Vagina (tissue), 2 donors: ENCODE measurements around the gene SIRT2. TPM values are rescaled to one million over a fixed set of nuclear protein-coding genes. Genes with fewer than 3 reads are reported as not detected.

Source experiments
- DNase-seq, 2 donors: peaks; one replicate each; pipeline ENCODE4 v3.0.0-alpha.2; 2017; ENCODE audit errors: extremely low spot score in 2 of 2
- H3K27ac ChIP-seq: fragments of 200-600 bp; sonication (generic); one replicate; pipeline ENCODE4 v1.5.1; 2019
- H3K27me3 ChIP-seq: fragments of 200-600 bp; sonication (generic); one replicate; pipeline ENCODE4 v1.5.1; 2019
- H3K36me3 ChIP-seq, 2 donors: fragments of 200-600 bp; sonication (generic); one replicate each; pipeline ENCODE4 v1.5.1; 2017 to 2019
- H3K4me1 ChIP-seq: fragments of 200-600 bp; sonication (generic); one replicate; pipeline ENCODE4 v1.5.1; 2019
- H3K4me3 ChIP-seq, 2 donors: fragments of 200-600 bp; sonication (generic); 1 replicate in 1 of 2; 2 replicates in 1 of 2; pipeline ENCODE4 v1.5.1; 2016 to 2019
- H3K9me3 ChIP-seq: fragments of 200-600 bp; sonication (generic); one replicate; pipeline ENCODE4 v1.5.1; 2019
- CTCF ChIP-seq, 3 experiments: fragments of 450-650 bp in 2 of 3; fragments of 200-600 bp in 1 of 3; sonication (generic) in 1 of 3; IDR thresholded peaks; one replicate each; pipeline ENCODE4 v1.5.1; 2017 to 2019; ENCODE audit warnings: antibody characterized with exemption in 3 of 3, mild to moderate bottlenecking in 2 of 3, moderate library complexity in 2 of 3
- POLR2A ChIP-seq, 2 donors: fragments of 450-650 bp; IDR thresholded peaks; one replicate each; pipeline ENCODE4 v1.6.1; 2017; ENCODE audit warnings: antibody characterized with exemption in 2 of 2, mild to moderate bottlenecking in 2 of 2, moderate library complexity in 2 of 2
- POLR2AphosphoS5 ChIP-seq, 2 donors: sonication (generic); formaldehyde crosslinking; IDR thresholded peaks; one replicate each; pipeline ENCODE4 v1.9.0; 2017; ENCODE audit warnings: antibody characterized with exemption in 2 of 2, mild to moderate bottlenecking in 2 of 2, low read depth in 1 of 2; ENCODE audit not compliant: insufficient read depth in 1 of 2
- intact Hi-C: fragments of 100-400 bp; cut with DNase I; formaldehyde crosslinking; loops from one replicate; pipeline ENCODE4 v1.15.1; 2023
- total RNA-seq: library from RNA; depleted of rRNA; stranded (reverse); fragments of >200 nt; gene quantifications from one replicate; pipeline ENCODE4 v1.2.3, GENCODE V29; 2016

SIRT2 gene
- total RNA-seq, 1 donor from 2014 or later = 51.6 TPM

DNA sequence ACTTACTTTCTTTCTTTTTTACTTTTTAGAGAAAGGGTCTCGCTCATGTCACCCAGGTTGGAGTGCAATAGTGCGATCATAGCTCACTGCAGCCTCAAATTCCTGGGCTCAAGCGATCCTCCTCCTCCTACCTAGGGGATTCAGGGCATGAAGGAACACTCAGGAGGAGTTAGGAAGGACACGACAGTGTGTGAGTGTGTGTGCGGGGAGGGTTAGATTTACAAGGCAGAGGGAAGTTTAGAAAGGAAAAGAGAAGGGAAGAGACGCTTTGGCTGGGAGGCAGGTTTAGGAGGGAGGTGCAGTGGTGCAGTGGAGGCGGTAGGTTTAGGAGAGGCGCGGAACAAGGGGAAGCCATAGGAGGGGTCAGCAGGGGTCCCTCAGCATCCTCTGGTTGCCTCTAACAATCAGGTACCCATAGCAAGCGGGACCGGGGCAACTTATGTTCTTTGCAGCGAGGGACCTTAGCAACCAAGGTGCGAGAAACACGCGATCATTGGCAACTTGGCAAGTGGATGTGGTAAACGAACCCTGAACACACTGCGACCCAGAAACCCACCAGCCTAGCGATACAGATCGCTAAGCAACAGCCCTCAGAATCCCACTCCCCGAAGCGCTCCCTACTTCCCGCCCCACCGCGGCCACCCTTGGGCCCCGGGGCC is 501 bp downstream of the SIRT2 start:
- intact Hi-C loops = no loop called here
- H3K4me3 ChIP-seq = peak overlapping the region; percentile 66 to 96
- peaks cover 35% of the 10 kb centered on the region for H3K4me1 ChIP-seq
- peak overlapping the region; percentile 93 for H3K27ac ChIP-seq
- DNase-seq = no peak
- no peaks in the 10 kb centered on the region for H3K27me3 ChIP-seq
- TF ChIP-seq POLR2A (IDR thresholded peaks at IDR 0.05) (no peak), POLR2AphosphoS5 (IDR thresholded peaks at IDR 0.05; ENCODE audit: insufficient read depth in 1 of 2, low read depth in 1 of 2) (no peak), CTCF (IDR thresholded peaks at IDR 0.05) (no peak)
- H3K9me3 ChIP-seq = no peaks in the 10 kb centered on the region
- no peaks in the 10 kb centered on the region for H3K36me3 ChIP-seq

- intact Hi-C loops = no loop called here
- no peaks in the 10 kb centered on the region for H3K27me3 ChIP-seq
- TF ChIP-seq POLR2A (IDR thresholded peaks at IDR 0.05) = no peak
- TF ChIP-seq POLR2AphosphoS5 (IDR thresholded peaks at IDR 0.05; ENCODE audit: insufficient read depth in 1 of 2, low read depth in 1 of 2) = no peak
- no peak for TF ChIP-seq CTCF (IDR thresholded peaks at IDR 0.05)
These were observed 4.5 kb downstream of the SIRT2 start for GRCh38 chr19:38894968-38895367.

GRCh38 chr19:38893341-38893771 is 6.1 kb downstream of the SIRT2 start:
- Histone ChIP-seq H3K27ac (no peak overlapping the region), H3K27me3 (no peaks in the 10 kb centered on the region), H3K4me3 (no peak overlapping the region), H3K9me3 (no peaks in the 10 kb centered on the region), H3K4me1 (peaks cover 14% of the 10 kb centered on the region), H3K36me3 (peaks cover 0 to 26% of the 10 kb centered on the region in 2 donors)
- no peak for DNase-seq
- no peak for TF ChIP-seq POLR2A (IDR thresholded peaks at IDR 0.05)
- no peak for TF ChIP-seq CTCF (IDR thresholded peaks at IDR 0.05)
- TF ChIP-seq POLR2AphosphoS5 (IDR thresholded peaks at IDR 0.05; ENCODE audit: insufficient read depth in 1 of 2, low read depth in 1 of 2) = no peak
- intact Hi-C loops = no loop called here

More at GRCh38 chr19:38894968-38895367, 4.5 kb downstream of the SIRT2 start:
- no peak for DNase-seq
- Histone ChIP-seq H3K9me3 (no peaks in the 10 kb centered on the region), H3K36me3 (peaks cover 0 to 9% of the 10 kb centered on the region in 2 donors), H3K4me1 (peaks cover 19% of the 10 kb centered on the region), H3K4me3 (no peak overlapping the region), H3K27ac (no peak overlapping the region)

DNA sequence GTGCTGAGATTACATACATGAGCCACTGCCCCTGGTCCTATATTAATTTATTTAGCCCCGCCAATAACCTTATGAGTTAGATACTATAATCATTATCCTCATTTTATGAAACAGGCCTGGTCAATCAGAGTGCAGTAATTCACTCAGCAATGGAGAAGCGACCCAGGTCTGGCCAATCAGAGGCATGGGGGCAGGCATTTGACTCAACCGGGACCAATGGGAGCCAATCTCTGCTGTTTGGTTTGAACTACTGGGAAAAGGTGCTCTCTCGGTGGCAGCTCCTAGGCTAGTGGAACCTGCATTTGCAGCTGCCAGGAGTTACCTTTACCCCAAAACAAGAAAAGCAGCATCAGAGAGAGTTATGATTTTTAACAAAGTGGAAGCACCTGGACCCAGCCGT is 6.6 kb downstream of the SIRT2 start:
- Histone ChIP-seq H3K36me3 (peaks cover 0 to 30% of the 10 kb centered on the region in 2 donors), H3K9me3 (no peaks in the 10 kb centered on the region), H3K4me3 (no peak overlapping the region), H3K27me3 (no peaks in the 10 kb centered on the region), H3K4me1 (peaks cover 9% of the 10 kb centered on the region), H3K27ac (no peak overlapping the region)
- DNase-seq = no peak
- TF ChIP-seq POLR2A (IDR thresholded peaks at IDR 0.05) (no peak), CTCF (IDR thresholded peaks at IDR 0.05) (no peak), POLR2AphosphoS5 (IDR thresholded peaks at IDR 0.05; ENCODE audit: insufficient read depth in 1 of 2, low read depth in 1 of 2) (no peak)
- intact Hi-C loops = no loop called here

GRCh38 chr19:38891771-38892170 is 7.6 kb downstream of the SIRT2 start:
- no peak overlapping the region for H3K27ac ChIP-seq
- H3K36me3 ChIP-seq = peaks cover 0 to 30% of the 10 kb centered on the region in 2 donors
- H3K9me3 ChIP-seq = no peaks in the 10 kb centered on the region
- TF ChIP-seq CTCF (IDR thresholded peaks at IDR 0.05) = no peak
- no peak overlapping the region for H3K4me3 ChIP-seq
- no peak for DNase-seq
- no peaks in the 10 kb centered on the region for H3K4me1 ChIP-seq
- H3K27me3 ChIP-seq = no peaks in the 10 kb centered on the region
- intact Hi-C loops = no loop called here
